ENCODE measurements around the gene MRPS18C. TPM values are rescaled to one million over a fixed set of nuclear protein-coding genes. Genes with fewer than 3 reads are reported as not detected.

MRPS18C gene
- total and polyA plus RNA-seq, 2 donors (not counting 1 experiment from before 2014, with no cell fraction given) = 22.0 to 33.4 TPM

GRCh38 chr4:83436680-83437079 is 19.2 kb upstream of the MRPS18C start:
- no peak overlapping the region for H3K4me2 ChIP-seq (ENCODE audit: extremely low read depth, insufficient read depth, low read length)
- H3K27me3 ChIP-seq (ENCODE audit: control insufficient read depth, insufficient read depth, low read length) = no peaks in the 10 kb centered on the region
- no peak for DNase-seq (ENCODE audit: low read depth in 2 of 2)
- no peak overlapping the region for H3K27ac ChIP-seq (ENCODE audit: insufficient read depth, low read length)
- H3K9me3 ChIP-seq (ENCODE audit: control insufficient read depth, insufficient read depth, low read depth, low read length) = no peaks in the 10 kb centered on the region
- H2AFZ ChIP-seq (ENCODE audit: low read length) = no peak overlapping the region
- TF ChIP-seq EZH2 (IDR thresholded peaks at IDR 0.05; ENCODE audit: low read length, missing control alignments) (no peak), CTCF (conservative IDR thresholded peaks at IDR 0.05 in 1 of 2, IDR thresholded peaks at IDR 0.05 in 1 of 2; ENCODE audit: low read depth in 1 of 2, low read length in 2 of 2) (no peak)
- H3K4me3 ChIP-seq (replicated peaks in 1 of 4; ENCODE audit: control extremely low read depth in 1 of 4, insufficient read depth in 1 of 4, low read depth in 3 of 4, low read length in 4 of 4) = no peak overlapping the region
- H4K20me1 ChIP-seq (ENCODE audit: control insufficient read depth, extremely low read depth, insufficient read depth, low read length) = no peaks in the 10 kb centered on the region
- no peaks in the 10 kb centered on the region for H3K36me3 ChIP-seq (ENCODE audit: control insufficient read depth, insufficient read depth, low read length)
- H3K79me2 ChIP-seq (ENCODE audit: control insufficient read depth, insufficient read depth, low read length) = no peaks in the 10 kb centered on the region
- no peaks in the 10 kb centered on the region for H3K4me1 ChIP-seq (ENCODE audit: control insufficient read depth, extremely low read depth, insufficient read depth, low read length)
- no peak overlapping the region for H3K9ac ChIP-seq (ENCODE audit: insufficient read depth, low read length)

GRCh38 chr4:83438719-83439118 is 17.1 kb upstream of the MRPS18C start:
- H3K4me2 ChIP-seq (ENCODE audit: extremely low read depth, insufficient read depth, low read length) = no peak overlapping the region
- DNase-seq (ENCODE audit: low read depth in 2 of 2) = no peak

GRCh38 chr4:83440148-83440814 is 15.6 kb upstream of the MRPS18C start:
- H3K4me3 ChIP-seq (replicated peaks in 1 of 4; ENCODE audit: control extremely low read depth in 1 of 4, insufficient read depth in 1 of 4, low read depth in 3 of 4, low read length in 4 of 4) = no peak overlapping the region
- H2AFZ ChIP-seq (ENCODE audit: low read length) = no peak overlapping the region
- no peaks in the 10 kb centered on the region for H3K4me1 ChIP-seq (ENCODE audit: control insufficient read depth, extremely low read depth, insufficient read depth, low read length)
- no peak overlapping the region for H3K4me2 ChIP-seq (ENCODE audit: extremely low read depth, insufficient read depth, low read length)
- no peaks in the 10 kb centered on the region for H3K36me3 ChIP-seq (ENCODE audit: control insufficient read depth, insufficient read depth, low read length)
- H3K9ac ChIP-seq (ENCODE audit: insufficient read depth, low read length) = no peak overlapping the region
- TF ChIP-seq EZH2 (IDR thresholded peaks at IDR 0.05; ENCODE audit: low read length, missing control alignments) = no peak
- no peak for TF ChIP-seq CTCF (conservative IDR thresholded peaks at IDR 0.05 in 1 of 2, IDR thresholded peaks at IDR 0.05 in 1 of 2; ENCODE audit: low read depth in 1 of 2, low read length in 2 of 2)
- no peak for DNase-seq (ENCODE audit: low read depth in 2 of 2)
- H3K27ac ChIP-seq (ENCODE audit: insufficient read depth, low read length) = no peak overlapping the region
- H4K20me1 ChIP-seq (ENCODE audit: control insufficient read depth, extremely low read depth, insufficient read depth, low read length) = no peaks in the 10 kb centered on the region
- H3K79me2 ChIP-seq (ENCODE audit: control insufficient read depth, insufficient read depth, low read length) = no peaks in the 10 kb centered on the region
- H3K27me3 ChIP-seq (ENCODE audit: control insufficient read depth, insufficient read depth, low read length) = no peaks in the 10 kb centered on the region
- H3K9me3 ChIP-seq (ENCODE audit: control insufficient read depth, insufficient read depth, low read depth, low read length) = no peaks in the 10 kb centered on the region

More at GRCh38 chr4:83438719-83439118, 17.1 kb upstream of the MRPS18C start:
- H2AFZ ChIP-seq (ENCODE audit: low read length) = no peak overlapping the region
- H3K36me3 ChIP-seq (ENCODE audit: control insufficient read depth, insufficient read depth, low read length) = no peaks in the 10 kb centered on the region
- H3K27me3 ChIP-seq (ENCODE audit: control insufficient read depth, insufficient read depth, low read length) = no peaks in the 10 kb centered on the region
- H3K9ac ChIP-seq (ENCODE audit: insufficient read depth, low read length) = no peak overlapping the region
- no peaks in the 10 kb centered on the region for H3K4me1 ChIP-seq (ENCODE audit: control insufficient read depth, extremely low read depth, insufficient read depth, low read length)
- no peaks in the 10 kb centered on the region for H3K79me2 ChIP-seq (ENCODE audit: control insufficient read depth, insufficient read depth, low read length)
- H4K20me1 ChIP-seq (ENCODE audit: control insufficient read depth, extremely low read depth, insufficient read depth, low read length) = no peaks in the 10 kb centered on the region
- no peak for TF ChIP-seq EZH2 (IDR thresholded peaks at IDR 0.05; ENCODE audit: low read length, missing control alignments)
- TF ChIP-seq CTCF (conservative IDR thresholded peaks at IDR 0.05 in 1 of 2, IDR thresholded peaks at IDR 0.05 in 1 of 2; ENCODE audit: low read depth in 1 of 2, low read length in 2 of 2) = no peak
- H3K9me3 ChIP-seq (ENCODE audit: control insufficient read depth, insufficient read depth, low read depth, low read length) = no peaks in the 10 kb centered on the region
- H3K4me3 ChIP-seq (replicated peaks in 1 of 4; ENCODE audit: control extremely low read depth in 1 of 4, insufficient read depth in 1 of 4, low read depth in 3 of 4, low read length in 4 of 4) = no peak overlapping the region
- no peak overlapping the region for H3K27ac ChIP-seq (ENCODE audit: insufficient read depth, low read length)

Data from fibroblast of lung (primary cell).